GM06990 (cell line): ENCODE measurements around the gene ARV1.
"Not testable (repeated sequence)": the region's sequence is repeated elsewhere in the genome, so short reads cannot be mapped to it uniquely, and the experiment has no call there.

Experiments used
- DNase-seq: peaks from one replicate; pipeline ENCODE4 v3.0.0-alpha.2; 2011; ENCODE audit not compliant: insufficient read length; ENCODE audit errors: extremely low read depth
- H3K27me3 ChIP-seq: replicated peaks from 2 replicates; pipeline ENCODE4 v1.6.0; 2011; ENCODE audit warnings: low read length; ENCODE audit not compliant: control insufficient read depth, insufficient read depth
- H3K36me3 ChIP-seq: 2 replicates; pipeline ENCODE4 v1.5.1; 2011; ENCODE audit warnings: low read length; ENCODE audit not compliant: control insufficient read depth, insufficient read depth
- H3K4me3 ChIP-seq: replicated peaks from 2 replicates; pipeline ENCODE4 v1.5.1; 2011; ENCODE audit warnings: low read depth, mild to moderate bottlenecking, control low read depth, low read length
- CTCF ChIP-seq: IDR thresholded peaks from 2 replicates; pipeline ENCODE4 v1.5.1; 2011; ENCODE audit warnings: low read length, control low read depth, mild to moderate bottlenecking, inconsistent platforms; ENCODE audit not compliant: insufficient read depth, poor library complexity, severe bottlenecking

The ARV1 gene

DNA sequence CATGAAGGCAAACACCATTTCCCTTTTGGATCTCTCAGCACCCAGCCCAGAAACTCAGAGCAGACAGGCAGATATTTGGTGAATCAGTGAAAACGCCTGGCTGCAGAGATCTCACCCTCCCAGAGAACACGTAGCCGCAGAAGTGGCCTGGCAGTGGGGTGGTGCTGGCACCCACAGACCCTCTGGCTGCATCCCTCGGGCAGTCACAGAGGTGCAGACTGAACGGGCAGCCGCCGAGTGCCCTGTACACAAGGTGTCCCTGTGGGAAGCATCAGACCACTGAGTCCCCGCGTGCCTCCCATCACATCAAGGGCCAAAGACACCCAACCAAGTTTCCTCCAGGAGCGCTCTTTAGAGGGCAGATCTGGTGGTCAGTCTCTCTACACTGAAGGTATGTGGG lies 49.1 kb downstream of the ARV1 start:
- no peak for TF ChIP-seq CTCF
- no peaks in the 10 kb centered on the region for H3K36me3 ChIP-seq
- DNase-seq, result no peak
- H3K27me3 ChIP-seq, result no peaks in the 10 kb centered on the region
- H3K4me3 ChIP-seq, result no peak overlapping the region

DNA sequence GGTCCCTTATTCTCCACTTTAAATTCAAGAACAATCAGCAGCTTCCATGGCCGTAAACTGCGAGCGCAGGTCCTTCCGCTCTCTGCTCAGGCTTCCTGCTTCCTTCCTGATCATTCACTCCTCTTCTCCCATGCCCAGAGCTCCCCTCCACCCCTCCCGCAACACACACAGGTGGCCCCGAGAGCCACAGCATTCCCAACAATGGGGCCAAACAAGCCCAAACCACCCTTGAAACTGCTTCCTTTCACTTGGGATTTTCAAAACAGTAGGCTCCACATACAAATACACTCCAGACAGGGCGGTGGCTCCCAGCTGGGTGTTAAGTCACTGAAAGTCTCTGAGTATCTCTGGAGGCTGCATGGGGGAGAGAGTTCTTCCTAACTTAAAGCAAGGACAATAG lies 49.8 kb downstream of the ARV1 start:
- Histone ChIP-seq H3K4me3 (no peak overlapping the region), H3K27me3 (no peaks in the 10 kb centered on the region), H3K36me3 (no peaks in the 10 kb centered on the region)
- TF ChIP-seq CTCF, result no peak
- no peak for DNase-seq

- not testable (repeated sequence) for H3K27me3 ChIP-seq, H3K4me3 ChIP-seq, DNase-seq, H3K36me3 ChIP-seq
Measured at GRCh38 chr1:231029247-231029646, 50.4 kb downstream of the ARV1 start.

DNA sequence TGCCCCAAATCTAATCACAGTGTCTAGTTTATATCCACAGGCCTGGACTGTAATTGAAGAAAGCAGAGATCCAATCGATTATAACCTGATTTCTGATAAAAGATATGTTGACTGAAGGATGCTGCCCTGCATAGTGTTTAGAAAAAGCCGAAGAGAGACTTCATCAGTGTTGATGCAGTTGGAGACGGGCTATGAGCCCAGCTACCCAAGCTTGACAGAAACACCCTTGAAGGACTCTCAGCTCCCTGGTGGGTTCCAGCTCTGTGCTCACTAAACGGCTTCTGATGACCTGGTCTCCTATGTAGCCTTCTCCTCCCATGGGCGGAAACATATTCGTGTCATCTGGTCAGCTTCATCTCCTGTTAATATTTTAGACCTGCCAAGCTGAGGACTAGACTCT lies 50.9 kb downstream of the ARV1 start:
- Histone ChIP-seq H3K4me3 (no peak overlapping the region), H3K36me3 (no peaks in the 10 kb centered on the region), H3K27me3 (no peaks in the 10 kb centered on the region)
- no peak for DNase-seq
- TF ChIP-seq CTCF, result no peak

DNA sequence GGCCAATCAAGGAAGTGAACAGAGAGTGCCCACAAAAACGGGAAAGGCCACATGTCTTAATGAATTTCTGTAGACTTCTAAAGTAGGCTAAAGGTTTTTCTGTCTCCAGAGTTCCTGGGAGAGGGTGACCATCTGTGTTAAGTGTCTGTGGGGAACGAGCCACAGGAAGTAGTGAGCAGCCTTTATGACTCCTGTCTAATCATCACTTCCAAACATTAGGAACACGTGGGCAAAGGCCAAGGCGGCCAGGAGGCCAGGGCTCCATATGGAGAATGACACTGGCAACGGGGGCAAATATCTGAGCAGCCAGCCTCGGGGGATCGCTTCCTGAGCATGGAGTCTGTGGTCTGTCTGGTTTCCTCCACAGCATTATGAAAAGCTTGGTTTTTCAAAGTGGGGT lies 54.1 kb downstream of the ARV1 start:
- DNase-seq, result no peak
- no peak overlapping the region for H3K4me3 ChIP-seq
- no peaks in the 10 kb centered on the region for H3K36me3 ChIP-seq
- no peaks in the 10 kb centered on the region for H3K27me3 ChIP-seq
- no peak for TF ChIP-seq CTCF

DNA sequence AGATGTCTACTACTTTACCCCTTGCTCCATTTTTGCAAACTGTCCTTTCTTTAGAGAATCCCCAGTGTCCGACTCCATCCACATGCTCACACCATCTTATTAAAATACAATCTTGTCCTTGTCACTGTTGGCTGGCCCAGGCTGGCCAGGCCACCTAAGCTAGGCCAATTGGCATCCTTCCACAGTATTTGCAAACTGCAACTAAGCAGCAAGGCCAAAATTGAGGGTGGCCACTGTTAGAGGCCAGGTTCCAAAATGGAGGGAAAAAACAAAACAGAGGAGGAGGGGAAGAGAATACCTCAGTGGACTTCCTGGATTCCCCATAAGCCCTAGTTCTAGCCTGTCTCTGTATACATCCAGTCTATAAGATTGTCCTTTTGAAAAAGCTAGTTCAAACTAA lies 56.9 kb downstream of the ARV1 start:
- no peak overlapping the region for H3K4me3 ChIP-seq
- TF ChIP-seq CTCF, result no peak

GRCh38 chr1:231036416-231036815 lies 57.5 kb downstream of the ARV1 start:
- Histone ChIP-seq H3K4me3 (no peak overlapping the region), H3K27me3 (peaks cover 1% of the 10 kb centered on the region; the same call in 1 of the 2 replicates), H3K36me3 (no peaks in the 10 kb centered on the region)
- no peak for TF ChIP-seq CTCF
- DNase-seq, result no peak

More for the DNA sequence above, 56.9 kb downstream of the ARV1 start:
- H3K36me3 ChIP-seq, result no peaks in the 10 kb centered on the region
- H3K27me3 ChIP-seq, result peaks cover 1% of the 10 kb centered on the region; the same call in 1 of the 2 replicates
- DNase-seq, result no peak
